Skeletal muscle satellite cell (primary cell): ENCODE data around the gene CTNNB1.

Experiments
- H3K27me3 ChIP-seq: 2 replicates; pipeline ENCODE4 v1.7.0; 2013; ENCODE audit warnings: low read length; ENCODE audit not compliant: control insufficient read depth, insufficient read depth
- H3K36me3 ChIP-seq: 2 replicates; pipeline ENCODE4 v1.7.0; 2013; ENCODE audit warnings: mild to moderate bottlenecking, control low read depth, low read length; ENCODE audit not compliant: insufficient read depth
- H3K4me1 ChIP-seq: 2 replicates; pipeline ENCODE4 v1.7.0; 2013; ENCODE audit warnings: low read length; ENCODE audit not compliant: control insufficient read depth, insufficient read depth
- H3K4me2 ChIP-seq: 2 replicates; pipeline ENCODE4 v1.7.0; 2013; ENCODE audit warnings: mild to moderate bottlenecking, low read length
- H3K4me3 ChIP-seq: 2 replicates; pipeline ENCODE4 v1.7.0; 2013; ENCODE audit warnings: low read length
- H3K9ac ChIP-seq: 2 replicates; pipeline ENCODE4 v1.7.0; 2013; ENCODE audit warnings: mild to moderate bottlenecking, low read depth, low read length, moderate library complexity
- H3K9me3 ChIP-seq: replicated peaks from 2 replicates; pipeline ENCODE4 v1.7.0; 2013; ENCODE audit warnings: mild to moderate bottlenecking, control low read depth, low read length

The CTNNB1 gene

GRCh38 chr3:41173926-41174885, 25.1 kb upstream of the CTNNB1 start:
- no peaks in the 10 kb centered on the region for H3K9me3 ChIP-seq
- no peaks in the 10 kb centered on the region for H3K36me3 ChIP-seq
- H3K9ac ChIP-seq, result no peak overlapping the region
- no peak overlapping the region for H3K4me2 ChIP-seq
- peaks cover 6% of the 10 kb centered on the region for H3K4me1 ChIP-seq
- no peak overlapping the region for H3K4me3 ChIP-seq
- no peaks in the 10 kb centered on the region for H3K27me3 ChIP-seq

DNA sequence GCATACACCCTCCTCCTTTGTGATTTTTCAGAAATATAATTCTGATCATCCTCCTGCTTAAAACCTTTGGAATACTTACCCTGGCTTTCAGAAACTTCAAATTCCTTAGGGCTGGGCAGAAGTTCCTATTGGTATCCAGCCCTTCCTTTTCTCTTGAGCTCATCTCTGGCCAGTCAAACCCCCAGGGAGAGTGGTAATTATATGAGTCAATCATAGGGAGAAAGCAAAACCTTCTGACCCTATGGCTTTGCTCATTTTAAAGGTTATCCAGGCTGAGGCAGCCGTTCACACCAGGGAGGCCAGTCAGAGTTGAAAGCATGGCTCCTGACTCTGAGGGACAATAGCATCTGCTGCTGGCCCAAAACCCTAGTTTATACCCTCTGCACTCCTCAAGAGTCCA, 23.9 kb upstream of the CTNNB1 start:
- Histone ChIP-seq H3K4me1 (peaks cover 6% of the 10 kb centered on the region), H3K4me3 (no peak overlapping the region)

DNA sequence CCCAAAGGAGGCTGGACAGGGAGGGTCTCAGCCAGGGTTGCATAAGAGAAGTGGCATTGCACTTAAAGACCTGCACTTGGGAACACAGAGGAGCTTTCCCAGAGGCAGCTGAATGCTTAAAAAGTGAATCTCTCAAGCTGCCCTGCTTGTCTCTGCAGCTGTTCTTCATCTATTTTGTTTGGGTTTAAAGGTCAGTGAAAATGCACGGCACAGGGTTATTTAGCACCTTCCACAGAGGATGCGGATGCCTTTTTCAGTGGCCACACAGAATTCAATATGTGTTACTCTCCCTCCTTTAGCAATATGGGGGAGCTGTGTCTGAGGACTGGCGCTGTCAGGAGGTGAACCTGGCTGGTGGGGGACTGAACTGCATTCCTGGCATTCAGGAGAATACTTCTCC, 22.7 kb upstream of the CTNNB1 start:
- Histone ChIP-seq H3K4me2 (no peak overlapping the region), H3K27me3 (peaks cover 5% of the 10 kb centered on the region), H3K9me3 (no peaks in the 10 kb centered on the region)

More for the DNA sequence above, 23.9 kb upstream of the CTNNB1 start:
- Histone ChIP-seq H3K36me3 (no peaks in the 10 kb centered on the region), H3K9ac (no peak overlapping the region), H3K4me2 (no peak overlapping the region), H3K27me3 (no peaks in the 10 kb centered on the region), H3K9me3 (no peaks in the 10 kb centered on the region)

GRCh38 chr3:41178576-41178975, 20.7 kb upstream of the CTNNB1 start:
- Histone ChIP-seq H3K27me3 (peaks cover 5% of the 10 kb centered on the region), H3K9me3 (no peaks in the 10 kb centered on the region), H3K4me1 (peaks cover 6% of the 10 kb centered on the region), H3K4me2 (no peak overlapping the region), H3K4me3 (no peak overlapping the region), H3K36me3 (no peaks in the 10 kb centered on the region), H3K9ac (no peak overlapping the region)

More for the DNA sequence above, 22.7 kb upstream of the CTNNB1 start:
- peaks cover 6% of the 10 kb centered on the region for H3K4me1 ChIP-seq
- H3K9ac ChIP-seq, result no peak overlapping the region
- H3K36me3 ChIP-seq, result no peaks in the 10 kb centered on the region
- H3K4me3 ChIP-seq, result no peak overlapping the region

GRCh38 chr3:41180396-41180795, 18.9 kb upstream of the CTNNB1 start:
- Histone ChIP-seq H3K27me3 (peaks cover 9% of the 10 kb centered on the region), H3K4me1 (no peaks in the 10 kb centered on the region), H3K4me2 (no peak overlapping the region), H3K9me3 (no peaks in the 10 kb centered on the region), H3K4me3 (no peak overlapping the region), H3K36me3 (no peaks in the 10 kb centered on the region), H3K9ac (no peak overlapping the region)

GRCh38 chr3:41182504-41183059, 16.7 kb upstream of the CTNNB1 start:
- H3K27me3 ChIP-seq, result peaks cover 9% of the 10 kb centered on the region
- H3K4me2 ChIP-seq, result no peak overlapping the region
- no peak overlapping the region for H3K9ac ChIP-seq
- H3K4me3 ChIP-seq, result no peak overlapping the region
- no peaks in the 10 kb centered on the region for H3K4me1 ChIP-seq
- H3K36me3 ChIP-seq, result no peaks in the 10 kb centered on the region
- H3K9me3 ChIP-seq, result no peaks in the 10 kb centered on the region

GRCh38 chr3:41184394-41184793, 14.9 kb upstream of the CTNNB1 start:
- Histone ChIP-seq H3K4me2 (no peak overlapping the region), H3K9me3 (no peaks in the 10 kb centered on the region), H3K27me3 (peaks cover 9% of the 10 kb centered on the region), H3K4me1 (no peaks in the 10 kb centered on the region), H3K36me3 (no peaks in the 10 kb centered on the region), H3K9ac (no peak overlapping the region), H3K4me3 (no peak overlapping the region)

DNA sequence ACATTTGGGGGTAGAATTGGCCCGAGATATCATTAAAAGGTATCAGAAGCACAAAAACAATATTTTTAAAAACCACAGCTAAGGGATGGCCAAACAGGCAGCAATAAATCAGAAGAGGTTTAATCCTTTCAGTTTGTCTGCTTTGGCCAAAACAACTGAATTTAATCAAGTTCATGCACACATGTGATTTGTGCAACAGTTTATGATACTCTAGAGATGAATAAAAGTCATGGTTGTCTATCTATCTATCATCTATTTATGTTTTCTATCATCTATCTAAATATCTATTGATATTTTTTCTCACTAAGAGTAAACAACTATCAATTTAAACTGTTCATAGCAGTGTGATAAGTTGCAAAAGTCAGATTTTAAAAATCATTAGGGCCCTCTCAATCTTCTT, 13.0 kb upstream of the CTNNB1 start:
- H3K4me1 ChIP-seq, result no peaks in the 10 kb centered on the region

GRCh38 chr3:41188306-41188705, 11.0 kb upstream of the CTNNB1 start:
- no peak overlapping the region for H3K9ac ChIP-seq
- H3K4me1 ChIP-seq, result no peaks in the 10 kb centered on the region
- no peak overlapping the region for H3K4me2 ChIP-seq
- H3K4me3 ChIP-seq, result no peak overlapping the region
- peaks cover 3% of the 10 kb centered on the region for H3K27me3 ChIP-seq
- no peaks in the 10 kb centered on the region for H3K9me3 ChIP-seq
- H3K36me3 ChIP-seq, result no peaks in the 10 kb centered on the region

More for the DNA sequence above, 13.0 kb upstream of the CTNNB1 start:
- Histone ChIP-seq H3K27me3 (peaks cover 6% of the 10 kb centered on the region), H3K4me2 (no peak overlapping the region), H3K36me3 (no peaks in the 10 kb centered on the region), H3K9me3 (no peaks in the 10 kb centered on the region), H3K4me3 (no peak overlapping the region), H3K9ac (no peak overlapping the region)

- no peaks in the 10 kb centered on the region for H3K4me1 ChIP-seq
- H3K27me3 ChIP-seq, result no peaks in the 10 kb centered on the region
- H3K36me3 ChIP-seq, result no peaks in the 10 kb centered on the region
- no peak overlapping the region for H3K9ac ChIP-seq
- no peaks in the 10 kb centered on the region for H3K9me3 ChIP-seq
- no peak overlapping the region for H3K4me2 ChIP-seq
- H3K4me3 ChIP-seq, result no peak overlapping the region
These were observed 8.6 kb upstream of the CTNNB1 start for GRCh38 chr3:41190509-41191284.

DNA sequence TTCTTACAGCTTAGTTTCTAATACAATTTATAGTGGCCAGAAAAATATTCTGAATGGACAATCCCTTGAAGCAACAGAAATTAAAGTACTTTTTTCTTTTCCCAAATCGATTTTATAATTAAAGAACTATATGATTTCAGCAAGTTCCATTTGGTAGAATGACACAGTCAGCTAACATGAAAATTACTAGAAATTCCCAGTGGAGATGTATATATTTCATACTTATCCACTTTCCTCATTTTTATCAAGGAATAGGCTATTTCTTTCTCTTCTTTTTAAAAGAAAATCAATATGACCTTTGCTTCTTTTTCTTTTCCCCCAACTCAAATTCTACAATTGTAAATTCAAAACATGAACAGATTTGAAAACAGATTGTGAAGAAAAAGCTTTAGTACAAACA, 6.4 kb upstream of the CTNNB1 start:
- Histone ChIP-seq H3K4me3 (no peak overlapping the region), H3K9me3 (no peaks in the 10 kb centered on the region), H3K27me3 (no peaks in the 10 kb centered on the region)

More for the DNA sequence above, 6.4 kb upstream of the CTNNB1 start:
- H3K4me2 ChIP-seq, result no peak overlapping the region
- H3K36me3 ChIP-seq, result no peaks in the 10 kb centered on the region
- no peak overlapping the region for H3K9ac ChIP-seq
- no peaks in the 10 kb centered on the region for H3K4me1 ChIP-seq
